Fibroblast of lung (primary cell): ENCODE measurements around the gene N4BP2.

Source experiments
- EZH2 ChIP-seq: IDR thresholded peaks from 2 replicates; pipeline ENCODE4 v1.5.1; 2012; ENCODE audit warnings: low read length, control low read depth, mild to moderate bottlenecking; ENCODE audit errors: missing control alignments
- TF ChIP-seq, protein P1 (sequence below), 2 donors: IDR thresholded peaks in 1 of 2; conservative IDR thresholded peaks in 1 of 2; 1 replicate in 1 of 2; 2 replicates in 1 of 2; pipeline ENCODE4 v1.5.1; 2011 to 2012; ENCODE audit warnings: low read length in 2 of 2, control low read depth in 1 of 2, inconsistent platforms in 1 of 2, low read depth in 1 of 2, mild to moderate bottlenecking in 1 of 2

DNA sequence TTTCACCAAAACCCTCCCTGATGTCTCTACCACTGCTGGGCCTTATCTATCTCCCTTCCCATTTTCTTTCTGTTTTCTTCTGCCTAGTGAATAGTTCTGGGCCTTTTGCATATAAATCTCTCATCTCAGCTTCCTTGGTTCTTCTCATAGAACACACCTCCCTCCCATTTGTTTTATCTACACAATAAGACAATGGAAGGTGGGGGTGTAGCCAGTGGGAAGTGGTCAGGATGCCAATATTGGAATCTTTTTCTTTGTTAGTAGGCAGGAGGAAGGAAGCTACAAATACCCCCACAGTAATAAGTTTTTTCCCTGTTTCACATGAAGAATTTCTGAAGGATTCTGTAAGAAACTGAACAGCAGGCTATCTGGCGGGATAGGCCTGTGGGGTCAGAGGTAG is 109.3 kb downstream of the N4BP2 start:
- TF ChIP-seq, protein P1, sequence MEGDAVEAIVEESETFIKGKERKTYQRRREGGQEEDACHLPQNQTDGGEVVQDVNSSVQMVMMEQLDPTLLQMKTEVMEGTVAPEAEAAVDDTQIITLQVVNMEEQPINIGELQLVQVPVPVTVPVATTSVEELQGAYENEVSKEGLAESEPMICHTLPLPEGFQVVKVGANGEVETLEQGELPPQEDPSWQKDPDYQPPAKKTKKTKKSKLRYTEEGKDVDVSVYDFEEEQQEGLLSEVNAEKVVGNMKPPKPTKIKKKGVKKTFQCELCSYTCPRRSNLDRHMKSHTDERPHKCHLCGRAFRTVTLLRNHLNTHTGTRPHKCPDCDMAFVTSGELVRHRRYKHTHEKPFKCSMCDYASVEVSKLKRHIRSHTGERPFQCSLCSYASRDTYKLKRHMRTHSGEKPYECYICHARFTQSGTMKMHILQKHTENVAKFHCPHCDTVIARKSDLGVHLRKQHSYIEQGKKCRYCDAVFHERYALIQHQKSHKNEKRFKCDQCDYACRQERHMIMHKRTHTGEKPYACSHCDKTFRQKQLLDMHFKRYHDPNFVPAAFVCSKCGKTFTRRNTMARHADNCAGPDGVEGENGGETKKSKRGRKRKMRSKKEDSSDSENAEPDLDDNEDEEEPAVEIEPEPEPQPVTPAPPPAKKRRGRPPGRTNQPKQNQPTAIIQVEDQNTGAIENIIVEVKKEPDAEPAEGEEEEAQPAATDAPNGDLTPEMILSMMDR (conservative IDR thresholded peaks at IDR 0.05 in 1 of 2, IDR thresholded peaks at IDR 0.05 in 1 of 2; ENCODE audit: low read depth in 1 of 2, low read length in 2 of 2): no peak
- TF ChIP-seq EZH2: no peak
